Measurements from ENCODE around the gene VSTM2B.

GRCh38 chr19:29574510-29574909, 48.7 kb downstream of the VSTM2B start:
- TF ChIP-seq CTCF (IDR thresholded peaks at IDR 0.05; ENCODE audit: low read depth, low read length, missing input control) (no peak), EGR1 (IDR thresholded peaks at IDR 0.05; ENCODE audit: low read depth in 2 of 2) (no peak), ATF3 (IDR thresholded peaks at IDR 0.05) (no peak), JUND (IDR thresholded peaks at IDR 0.05) (no peak), SP1 (IDR thresholded peaks at IDR 0.05) (no peak)
